ENCODE results near the gene ARPP21. TPM values are rescaled to one million over a fixed set of nuclear protein-coding genes. Genes with fewer than 3 reads are reported as not detected.

The ARPP21 gene
- total RNA-seq, 1 donor from 2014 or later: 0.62 TPM

- intact Hi-C loops (cut with DNase I): no loop called here
- DNase-seq (ENCODE audit: low spot score) (no peak), ATAC-seq (no peak)
These were observed 118.8 kb downstream of the ARPP21 start for GRCh38 chr3:35757991-35758757.

GRCh38 chr3:35760146-35760545, 120.8 kb downstream of the ARPP21 start:
- DNase-seq (ENCODE audit: low spot score): no peak
- intact Hi-C loops (cut with DNase I): no loop called here
- ATAC-seq: no peak

GRCh38 chr3:35761311-35761710, 122.0 kb downstream of the ARPP21 start:
- ATAC-seq (no peak), DNase-seq (ENCODE audit: low spot score) (no peak)
- intact Hi-C loops (cut with DNase I): no loop called here

- intact Hi-C loops (cut with DNase I): no loop called here
- DNase-seq (ENCODE audit: low spot score) (no peak), ATAC-seq (no peak)
These were observed 133.2 kb downstream of the ARPP21 start for GRCh38 chr3:35772381-35773015.

- DNase-seq (ENCODE audit: low spot score) (no peak), ATAC-seq (no peak)
- intact Hi-C loops (cut with DNase I): no loop called here
These were observed 134.1 kb downstream of the ARPP21 start for GRCh38 chr3:35773417-35773816.

GRCh38 chr3:35776346-35776745, 137.0 kb downstream of the ARPP21 start:
- ATAC-seq (no peak), DNase-seq (ENCODE audit: low spot score) (no peak)
- intact Hi-C loops (cut with DNase I): no loop called here

GRCh38 chr3:35777065-35777464, 137.7 kb downstream of the ARPP21 start:
- intact Hi-C loops (cut with DNase I): no loop called here
- ATAC-seq (no peak), DNase-seq (ENCODE audit: low spot score) (no peak)

- intact Hi-C loops (cut with DNase I): no loop called here
- DNase-seq (ENCODE audit: low spot score) (no peak), ATAC-seq (no peak)
These were observed 138.5 kb downstream of the ARPP21 start for GRCh38 chr3:35777563-35778554.

GRCh38 chr3:35779611-35780010, 140.3 kb downstream of the ARPP21 start:
- DNase-seq (ENCODE audit: low spot score) (no peak), ATAC-seq (no peak)
- intact Hi-C loops (cut with DNase I): no loop called here

- intact Hi-C loops (cut with DNase I): no loop called here
- no peak for ATAC-seq
- no peak for DNase-seq (ENCODE audit: low spot score)
These were observed 141.5 kb downstream of the ARPP21 start for GRCh38 chr3:35780800-35781199.

GRCh38 chr3:35781558-35781957, 142.2 kb downstream of the ARPP21 start:
- intact Hi-C loops (cut with DNase I): no loop called here
- no peak for DNase-seq (ENCODE audit: low spot score)
- ATAC-seq: no peak

- no peak for ATAC-seq
- intact Hi-C loops (cut with DNase I): no loop called here
- DNase-seq (ENCODE audit: low spot score): no peak
These were observed 143.0 kb downstream of the ARPP21 start for GRCh38 chr3:35782355-35782754.

- intact Hi-C loops (cut with DNase I): no loop called here
- ATAC-seq (no peak), DNase-seq (ENCODE audit: low spot score) (no peak)
These were observed 144.8 kb downstream of the ARPP21 start for GRCh38 chr3:35784169-35784568.

GRCh38 chr3:35785234-35785888, 146.0 kb downstream of the ARPP21 start:
- intact Hi-C loops (cut with DNase I): no loop called here
- ATAC-seq: no peak
- no peak for DNase-seq (ENCODE audit: low spot score)

- ATAC-seq (no peak), DNase-seq (ENCODE audit: low spot score) (no peak)
- intact Hi-C loops (cut with DNase I): no loop called here
These were observed 148.6 kb downstream of the ARPP21 start for GRCh38 chr3:35787936-35788335.

- DNase-seq (ENCODE audit: low spot score) (no peak), ATAC-seq (no peak)
- intact Hi-C loops (cut with DNase I): no loop called here
These were observed 149.9 kb downstream of the ARPP21 start for GRCh38 chr3:35789042-35789831.

- ATAC-seq (no peak), DNase-seq (ENCODE audit: low spot score) (no peak)
- intact Hi-C loops (cut with DNase I): no loop called here
These were observed 151.4 kb downstream of the ARPP21 start for GRCh38 chr3:35790764-35791163.

- ATAC-seq (no peak), DNase-seq (ENCODE audit: low spot score) (no peak)
- intact Hi-C loops (cut with DNase I): no loop called here
These were observed 154.3 kb downstream of the ARPP21 start for GRCh38 chr3:35793667-35794066.
